Stimulated activated CD8-positive, alpha-beta memory T cell treated with anti-CD3 and anti-CD28 coated beads, Interleukin-12 subunit alpha, Interleukin-12 subunit beta, amount 100 ng/mL, for 4 hours (primary cell): ENCODE measurements around the gene NFE2L2.
"Not testable (repeated sequence)": the region's sequence is repeated elsewhere in the genome, so short reads cannot be mapped to it uniquely, and the experiment has no call there.

ENCODE experiments used
- DNase-seq: peaks from one replicate; pipeline ENCODE4 v3.0.0-alpha.2; 2020; ENCODE audit warnings: low read depth

NFE2L2 gene

DNA sequence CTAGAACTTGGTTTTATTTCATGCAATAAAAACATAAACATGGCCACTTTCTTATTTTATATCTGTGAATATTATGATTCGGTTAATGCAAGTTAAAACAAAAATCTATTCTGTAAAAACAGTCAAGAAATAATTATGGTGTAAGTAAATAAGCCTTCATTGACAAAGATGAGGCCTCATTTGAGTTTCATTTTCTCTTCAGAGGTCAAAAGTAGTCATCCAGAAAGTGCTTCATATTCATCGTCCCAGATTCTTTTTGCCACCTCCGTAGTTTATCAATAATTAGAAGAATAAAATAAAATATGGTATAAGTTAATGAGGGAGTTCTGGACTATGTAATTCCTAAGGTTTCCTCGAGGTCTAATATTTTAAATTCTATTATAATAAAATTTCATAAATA lies 71.3 kb downstream of the NFE2L2 start:
- no peak for DNase-seq

DNA sequence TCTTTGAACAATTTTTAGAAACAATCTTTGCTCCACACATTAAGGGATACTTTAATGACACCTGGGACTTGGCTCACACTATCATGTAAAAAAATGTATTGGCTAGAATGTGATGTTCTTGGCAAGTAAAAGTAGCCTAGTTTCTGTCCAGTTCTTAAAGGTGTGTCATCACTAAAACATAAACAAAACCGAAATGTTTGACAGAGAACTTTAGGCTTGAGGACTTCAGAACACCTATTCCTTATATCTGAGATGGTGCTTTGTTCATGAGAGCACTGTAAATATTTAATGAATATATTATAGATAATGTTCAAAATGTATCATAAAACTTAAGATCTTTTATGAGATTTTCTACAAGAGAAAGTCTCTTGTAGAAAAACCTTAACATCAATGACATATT lies 71.7 kb downstream of the NFE2L2 start:
- DNase-seq = no peak

DNA sequence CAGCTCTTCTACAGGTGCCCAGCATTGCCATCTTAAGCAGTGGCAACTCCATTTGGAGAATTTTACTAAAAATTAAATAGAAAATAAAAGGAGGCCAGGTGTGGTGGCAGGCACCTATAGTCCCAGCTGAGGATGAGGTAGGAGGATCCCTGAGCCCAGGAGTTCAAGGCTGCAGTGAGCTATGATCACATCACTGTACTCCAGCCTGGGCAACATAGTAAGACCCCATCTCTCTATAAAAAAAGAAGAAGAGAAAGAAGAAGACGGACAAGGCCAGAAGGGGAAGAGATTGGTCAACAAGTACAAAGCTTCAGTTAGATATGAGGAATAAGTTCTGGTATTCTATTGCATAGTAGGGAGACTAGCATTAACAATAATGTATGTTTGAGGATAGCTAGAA lies 73.6 kb downstream of the NFE2L2 start:
- DNase-seq = no peak

DNA sequence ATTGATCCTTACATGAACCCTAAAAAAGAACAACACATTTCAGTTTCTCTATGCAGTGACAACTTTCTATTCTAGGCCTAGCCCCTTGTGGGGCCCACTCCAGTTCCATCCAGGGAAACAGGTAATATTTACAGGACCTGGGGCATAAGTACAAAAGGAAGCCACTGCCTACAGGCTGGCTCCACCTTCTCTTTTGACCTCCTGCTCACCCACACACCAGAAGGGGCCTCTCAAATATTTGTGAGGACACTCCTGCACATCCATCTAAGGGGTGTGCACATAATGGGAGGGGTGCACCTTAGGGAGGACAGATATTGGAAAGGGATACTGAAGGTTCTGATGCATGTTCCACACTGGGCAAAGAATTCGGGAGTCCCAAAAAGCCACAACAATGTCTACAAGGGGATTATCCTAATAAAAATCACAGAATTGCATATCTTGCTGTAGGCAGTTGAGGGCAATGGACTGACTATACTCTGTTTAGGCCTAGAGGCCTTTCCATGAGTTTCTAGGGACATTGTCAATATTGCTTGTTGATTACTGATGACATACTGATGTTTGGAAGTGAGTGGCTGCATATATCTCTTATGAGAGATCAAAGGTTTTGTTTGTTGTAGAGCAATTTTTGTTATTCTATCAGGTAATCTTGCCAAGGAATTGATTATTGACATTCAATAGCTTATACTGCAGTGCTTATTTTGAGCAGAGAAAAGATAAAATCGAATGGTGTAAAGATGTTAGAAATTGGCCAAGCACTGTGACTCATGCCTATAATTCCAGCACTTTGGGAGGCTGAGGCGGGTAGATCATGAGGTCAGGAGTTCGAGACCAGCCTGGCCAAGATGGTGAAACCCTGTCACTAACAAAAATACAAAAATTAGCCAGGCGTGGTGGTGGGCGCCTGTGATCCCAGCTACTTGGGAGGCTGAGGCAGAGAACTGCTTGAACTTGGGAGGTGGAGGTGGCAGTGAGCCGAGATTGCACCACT lies 75.8 kb downstream of the NFE2L2 start:
- DNase-seq = no peak

DNA sequence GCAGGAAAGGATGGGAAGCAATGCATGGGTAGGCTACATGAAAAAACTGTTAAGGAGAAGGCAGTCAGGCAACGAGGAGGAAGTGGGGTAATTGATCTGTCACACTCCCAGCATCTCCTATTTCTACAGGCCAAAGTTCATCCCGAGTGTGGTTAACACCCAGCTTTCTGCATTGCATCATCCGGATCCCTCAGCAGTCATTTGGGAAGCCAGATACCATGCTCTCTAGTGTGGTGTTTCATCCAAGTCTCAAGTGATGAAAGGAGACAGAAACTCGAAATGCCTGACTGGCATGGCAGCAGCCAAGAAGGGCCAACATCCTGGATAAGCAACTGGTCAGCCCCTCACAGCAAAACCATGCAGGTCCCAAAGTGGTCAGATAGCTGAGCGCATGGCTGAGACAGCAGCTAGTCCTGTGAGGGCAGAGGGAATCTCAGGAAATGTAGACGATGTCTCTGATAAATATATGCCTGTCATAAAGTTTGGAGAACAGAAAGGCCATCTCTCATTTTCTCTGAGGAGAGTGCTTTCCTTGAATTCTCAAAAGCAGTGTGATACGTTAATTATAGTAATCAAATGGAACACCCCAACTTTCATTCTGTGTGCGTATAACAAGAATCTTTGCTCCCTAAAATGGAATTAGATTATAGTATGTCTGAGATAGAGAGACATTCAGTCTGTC lies 76.8 kb downstream of the NFE2L2 start:
- DNase-seq = no peak

DNA sequence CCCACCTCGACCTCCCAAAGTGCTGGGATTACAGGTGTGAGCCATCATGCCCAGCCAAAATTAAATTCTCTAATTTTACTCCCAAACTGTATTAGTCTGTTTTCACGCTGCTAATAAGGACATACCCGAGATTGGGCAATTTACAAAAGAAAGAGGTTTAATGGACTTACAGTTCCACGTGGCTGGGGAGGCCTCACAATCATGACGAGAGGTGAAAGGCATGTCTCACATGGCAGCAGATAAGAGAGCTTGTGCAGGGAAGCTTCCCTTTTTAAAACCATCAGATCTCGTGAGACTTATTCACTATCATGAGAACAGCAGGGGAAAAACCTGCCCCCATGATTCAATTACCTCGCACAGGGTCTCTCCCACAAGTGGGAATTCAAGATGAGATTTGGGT lies 78.5 kb downstream of the NFE2L2 start:
- DNase-seq = not testable (repeated sequence)

DNA sequence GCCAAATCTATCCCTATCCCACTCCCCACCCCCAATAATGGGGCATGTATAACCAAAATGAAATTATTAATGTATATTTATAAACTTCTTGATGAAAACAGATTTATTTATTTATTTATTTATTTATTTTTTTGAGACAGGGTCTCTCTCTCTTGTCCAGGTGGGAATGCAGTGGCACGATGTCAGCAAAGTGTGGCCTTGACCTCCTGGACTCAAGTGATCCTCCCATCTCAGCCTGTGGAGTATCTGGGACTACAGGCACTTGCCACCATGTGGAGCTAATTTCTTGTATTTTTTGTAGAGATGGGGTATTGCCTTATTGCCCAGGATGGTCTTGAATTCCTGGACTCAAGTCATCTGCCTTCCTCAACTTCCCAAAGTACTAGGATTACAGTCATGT lies 79.9 kb downstream of the NFE2L2 start:
- DNase-seq = no peak

DNA sequence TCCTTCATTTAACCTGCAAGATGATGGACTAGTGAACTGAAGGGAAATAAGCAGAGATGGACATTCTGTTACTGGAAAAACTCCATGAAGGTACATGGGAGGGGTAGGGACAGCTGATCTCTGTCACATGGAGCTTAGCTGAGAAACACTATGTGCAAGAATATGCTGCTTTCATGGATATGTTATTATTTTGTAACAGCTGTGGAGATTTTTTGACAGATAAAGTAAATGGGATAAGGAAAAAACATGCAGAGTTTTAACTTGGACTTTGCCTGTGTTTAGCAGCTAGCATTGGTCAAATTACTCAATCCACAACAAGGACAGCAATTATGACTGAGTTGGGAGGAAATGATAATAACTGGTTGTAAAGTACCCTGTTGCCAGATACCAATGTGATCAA lies 80.7 kb downstream of the NFE2L2 start:
- DNase-seq = no peak
